Iris pigment epithelial cell (primary cell): ENCODE data around the gene KIF13A.
"Not testable (repeated sequence)": the region's sequence is repeated elsewhere in the genome, so short reads cannot be mapped to it uniquely, and the experiment has no call there.

Experiments
- DNase-seq: peaks from one replicate; pipeline ENCODE4 v3.0.0-alpha.2; 2011; ENCODE audit warnings: low read depth

Gene KIF13A

DNA sequence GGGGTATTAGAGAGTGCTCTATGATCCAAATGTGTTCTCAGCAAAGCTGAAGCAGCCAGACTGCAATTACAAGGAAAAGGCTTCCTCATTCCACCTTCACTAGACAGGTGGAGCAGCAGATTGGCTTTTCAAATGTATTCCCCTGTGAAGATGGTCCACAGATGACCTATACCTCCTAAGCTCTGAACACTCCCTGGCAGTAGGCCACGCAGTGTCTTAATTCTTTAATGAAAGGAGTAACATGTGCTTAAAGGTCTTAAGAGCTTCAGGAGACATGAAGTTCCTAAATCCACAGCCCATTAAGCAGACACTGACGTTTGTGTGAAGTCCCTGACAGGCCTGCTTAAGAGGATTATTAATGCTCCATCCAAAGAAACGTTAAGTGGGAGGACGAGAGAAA, 141.8 kb downstream of the KIF13A start:
- no peak for DNase-seq

- not testable (repeated sequence) for DNase-seq
Observed at GRCh38 chr6:17844967-17845366, 142.5 kb downstream of the KIF13A start.

- no peak for DNase-seq
Observed at GRCh38 chr6:17842934-17843821, 144.3 kb downstream of the KIF13A start.

- DNase-seq, result no peak
Observed at GRCh38 chr6:17842014-17842776, 145.2 kb downstream of the KIF13A start.

DNA sequence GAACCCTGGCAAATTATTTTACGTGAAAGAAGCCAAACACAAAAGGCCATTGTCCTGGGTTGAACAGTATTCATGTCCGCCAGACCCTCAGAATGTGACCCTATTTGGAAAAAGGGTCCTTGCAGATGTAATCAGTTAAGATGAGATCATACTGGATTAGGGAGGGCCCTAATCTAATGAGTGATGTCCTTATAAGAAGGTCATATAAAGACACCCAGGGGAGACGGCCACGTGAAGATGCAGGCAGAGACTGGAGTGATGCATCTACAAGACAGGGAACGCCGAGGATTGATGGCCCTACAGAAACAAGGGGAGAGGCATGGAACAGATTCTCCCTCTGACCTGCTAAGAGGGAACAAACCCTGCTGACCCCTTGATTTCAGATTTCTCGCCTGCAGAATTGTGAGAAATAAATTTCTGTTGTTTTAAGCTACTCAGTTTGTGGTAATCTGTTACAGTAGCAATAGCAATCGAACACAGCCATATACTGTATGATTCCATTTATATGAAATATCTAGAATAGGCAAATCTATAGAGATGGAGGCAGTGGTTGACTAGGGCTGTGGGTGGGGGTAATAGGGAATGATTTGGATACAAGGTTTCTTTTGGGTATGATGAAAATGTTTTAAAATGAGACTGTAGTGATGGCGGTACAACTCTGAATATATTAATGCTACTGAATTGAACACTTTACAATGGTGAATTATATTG, 147.8 kb downstream of the KIF13A start:
- DNase-seq, result no peak

DNA sequence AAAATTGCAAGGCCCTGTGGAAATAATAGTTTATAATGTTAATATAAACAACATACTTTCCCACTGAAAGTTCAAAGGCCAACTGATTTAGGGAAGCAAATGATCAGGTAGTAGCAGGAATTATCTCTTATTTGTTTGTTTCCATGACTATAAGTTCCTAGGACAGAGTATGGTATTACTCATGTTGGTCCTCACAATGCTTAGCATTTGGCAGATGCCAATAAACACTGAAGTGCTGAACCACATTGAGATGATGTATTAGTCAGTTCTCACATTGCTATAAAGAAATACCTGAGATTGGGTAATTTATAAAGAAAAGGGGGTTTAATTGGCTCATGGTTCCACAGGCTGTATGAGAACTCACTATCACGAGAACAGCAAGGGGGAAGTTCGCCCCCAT, 151.1 kb downstream of the KIF13A start:
- peak; percentile 39 for DNase-seq

- no peak for DNase-seq
Observed at GRCh38 chr6:17835784-17836183, 151.7 kb downstream of the KIF13A start.

- DNase-seq, result peak; percentile 64
Observed at GRCh38 chr6:17831135-17831534, 156.3 kb downstream of the KIF13A start.

- DNase-seq, result no peak
Observed at GRCh38 chr6:17829905-17830304, 157.5 kb downstream of the KIF13A start.

DNA sequence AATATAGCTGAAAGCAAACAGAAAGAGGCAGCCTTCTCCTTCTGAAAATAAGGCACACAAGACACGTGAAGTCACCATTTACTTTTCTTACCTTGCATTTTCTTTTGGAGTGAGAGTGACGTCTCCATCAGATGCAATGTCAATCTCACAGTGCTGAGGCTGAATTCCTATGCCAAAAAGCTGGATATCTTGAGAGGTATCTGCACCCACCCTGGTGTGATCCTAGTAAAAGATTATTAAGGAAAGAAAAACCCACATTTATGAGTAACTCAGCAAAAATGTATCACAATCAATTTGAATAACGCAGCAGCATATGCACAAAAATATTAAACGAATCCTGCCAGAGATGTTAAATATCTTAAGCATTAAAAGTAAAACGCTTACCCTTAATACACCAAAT, 159.3 kb downstream of the KIF13A start:
- no peak for DNase-seq

DNA sequence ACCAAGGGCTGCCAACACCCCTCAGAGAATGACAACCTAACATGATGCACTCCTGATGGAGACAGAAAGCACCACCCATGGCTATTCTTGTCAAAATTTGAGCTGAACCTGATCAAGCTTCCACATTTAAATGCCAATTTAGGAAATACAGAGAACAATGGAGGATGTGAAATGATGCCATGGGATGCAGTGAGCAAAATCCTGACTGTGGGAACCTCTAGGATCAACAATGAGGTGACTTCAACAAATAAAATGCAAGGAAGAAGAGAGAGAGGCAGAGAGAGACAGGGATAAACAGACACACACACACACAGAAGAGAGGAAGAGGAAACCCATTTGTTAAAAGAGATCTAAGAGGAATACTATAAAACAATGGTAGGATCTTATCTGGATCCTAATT, 161.1 kb downstream of the KIF13A start:
- no peak for DNase-seq

GRCh38 chr6:17820055-17820454, 167.4 kb downstream of the KIF13A start:
- DNase-seq, result no peak

DNA sequence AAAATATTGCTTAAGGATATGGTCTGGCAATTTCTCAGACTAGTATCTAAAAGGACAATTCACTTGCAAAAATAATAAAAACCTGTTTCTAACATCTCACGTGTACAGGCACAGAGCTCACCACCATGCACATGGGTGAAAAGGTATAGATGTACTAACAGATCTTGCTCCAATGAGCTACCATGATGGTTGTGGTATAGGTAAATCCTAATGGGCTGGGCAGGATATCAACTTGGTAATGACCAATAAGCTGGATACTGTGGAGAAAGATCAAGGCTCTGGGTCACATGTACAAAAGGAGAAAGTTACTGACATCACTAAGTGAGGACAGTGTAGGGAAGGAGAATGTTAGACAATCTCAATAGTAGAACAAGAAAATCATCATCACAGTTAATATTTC, 169.7 kb downstream of the KIF13A start:
- no peak for DNase-seq

DNA sequence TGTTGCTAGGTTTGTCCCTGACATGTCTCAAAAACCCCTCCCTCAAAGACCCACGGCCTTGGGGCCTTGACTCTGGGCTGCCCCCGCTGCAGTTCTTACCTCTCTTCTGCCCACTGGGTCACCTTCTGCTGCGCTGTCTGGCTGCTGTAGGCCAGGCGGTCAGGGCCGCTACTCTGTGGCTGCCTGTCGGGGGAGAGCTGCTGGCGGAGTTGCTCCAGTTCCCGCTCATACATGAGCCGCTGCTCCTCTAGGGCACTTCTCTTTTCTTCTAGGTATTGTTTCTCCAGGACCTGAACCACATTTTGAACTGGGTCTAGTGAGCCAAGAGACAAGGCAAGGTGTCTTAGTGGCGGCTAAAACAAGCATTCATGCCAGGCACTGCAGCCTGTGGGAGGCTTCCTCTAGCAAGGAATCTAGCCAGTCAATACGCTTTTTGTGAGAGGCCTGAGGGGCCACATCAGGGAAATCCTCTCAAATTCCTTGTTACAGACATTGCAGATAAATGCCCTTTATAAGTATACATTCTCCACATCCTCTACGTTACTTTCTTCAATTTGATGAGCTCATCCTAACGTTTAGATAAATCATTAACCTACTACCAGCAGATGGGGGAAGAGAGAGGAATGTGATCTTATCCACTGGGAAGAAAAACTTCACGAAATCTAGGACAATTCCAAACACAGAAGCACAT, 170.4 kb downstream of the KIF13A start:
- DNase-seq, result peak; percentile 43

DNA sequence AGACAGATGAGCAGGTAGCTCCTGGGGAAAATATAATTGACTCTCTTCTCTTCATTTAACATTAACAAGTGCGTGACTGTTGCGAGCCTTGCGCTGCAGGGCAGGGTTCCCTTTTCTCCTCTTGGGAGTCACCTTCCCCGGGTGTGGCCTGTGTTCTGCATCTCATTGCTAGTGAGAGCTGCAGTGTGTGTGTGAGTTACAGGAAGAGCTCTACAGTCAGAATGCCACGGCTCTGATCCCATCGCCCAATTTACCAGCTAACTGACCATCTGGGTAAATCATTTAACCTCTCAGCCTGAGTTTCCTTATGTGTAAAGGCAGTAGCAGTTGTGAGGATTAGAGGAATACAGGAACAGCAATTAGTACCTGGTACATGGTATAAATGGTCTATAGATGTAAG, 173.9 kb downstream of the KIF13A start:
- DNase-seq, result no peak

- DNase-seq, result no peak
Observed at GRCh38 chr6:17812311-17812710, 175.1 kb downstream of the KIF13A start.

- no peak for DNase-seq
Observed at GRCh38 chr6:17808609-17809008, 178.8 kb downstream of the KIF13A start.

DNA sequence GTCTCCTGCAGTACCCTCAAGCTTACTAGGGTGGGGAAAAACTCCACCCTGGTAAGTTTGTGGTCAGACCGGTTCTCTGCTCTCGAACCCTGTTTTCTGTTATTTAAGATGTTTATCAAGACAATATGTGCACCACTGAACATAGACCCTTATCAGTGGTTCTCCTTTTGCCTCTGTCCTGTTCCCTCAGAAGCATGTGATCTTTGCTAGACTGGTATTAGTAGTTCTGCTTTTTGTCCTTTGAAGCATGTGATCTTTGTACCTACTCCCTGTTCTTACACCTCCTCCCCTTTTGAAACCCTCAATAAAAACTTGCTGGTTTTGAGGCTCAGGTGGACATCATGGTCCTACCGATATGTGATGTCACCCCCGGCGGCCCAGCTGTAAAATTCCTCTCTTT, 180.0 kb downstream of the KIF13A start:
- DNase-seq, result not testable (repeated sequence)

GRCh38 chr6:17803409-17803808, 184.0 kb downstream of the KIF13A start:
- DNase-seq, result no peak

- DNase-seq, result no peak
Observed at GRCh38 chr6:17798477-17799154, 188.8 kb downstream of the KIF13A start.

DNA sequence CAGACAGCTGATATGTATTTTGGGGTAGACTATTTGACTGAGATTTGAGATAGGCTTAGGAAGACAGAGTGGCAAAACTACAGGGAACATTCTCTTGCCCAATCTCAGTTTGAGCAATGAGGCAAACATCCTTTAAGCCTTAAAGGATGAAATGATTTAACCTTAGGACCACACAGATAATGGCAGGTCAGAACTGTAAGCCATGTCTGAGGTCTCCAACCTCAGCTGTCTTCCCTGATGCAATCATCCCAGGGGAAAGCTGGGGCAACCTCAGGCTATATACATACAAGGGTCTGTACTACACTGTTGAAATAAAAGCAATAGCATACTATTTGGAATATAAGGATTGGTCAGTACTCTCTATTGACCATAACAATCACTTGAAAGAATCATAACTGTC, 196.9 kb downstream of the KIF13A start:
- DNase-seq, result peak; percentile 69
